GM23248 (cell line): ENCODE measurements around the gene FBXO34. TPM values are rescaled to one million over a fixed set of nuclear protein-coding genes. Genes with fewer than 3 reads are reported as not detected.

ENCODE experiments used
- DNase-seq: peaks from one replicate; pipeline ENCODE4 v3.0.0-alpha.2; 2015
- H2AFZ ChIP-seq: fragments of 200-600 bp; sonication (generic); 2 replicates; pipeline ENCODE4 v1.6.1; 2016; ENCODE audit warnings: antibody characterized with exemption
- H3F3A ChIP-seq: fragments of 200-600 bp; sonication (generic); 2 replicates; pipeline ENCODE4 v1.6.1; 2016; ENCODE audit warnings: mild to moderate bottlenecking, antibody characterized with exemption, mixed run types; ENCODE audit not compliant: insufficient read depth
- H3K27ac ChIP-seq: fragments of 200-600 bp; sonication (generic); 2 replicates; pipeline ENCODE4 v1.5.1; 2016; ENCODE audit warnings: mild to moderate bottlenecking
- H3K27me3 ChIP-seq: fragments of 200-600 bp; sonication (generic); replicated peaks from 2 replicates; pipeline ENCODE4 v1.6.1; 2016; ENCODE audit warnings: mild to moderate bottlenecking; ENCODE audit not compliant: insufficient read depth
- H3K36me3 ChIP-seq: fragments of 200-600 bp; sonication (generic); 2 replicates; pipeline ENCODE4 v1.6.1; 2016; ENCODE audit warnings: low read depth, mild to moderate bottlenecking
- H3K4me1 ChIP-seq: fragments of 200-600 bp; sonication (generic); 2 replicates; pipeline ENCODE4 v1.6.1; 2016; ENCODE audit warnings: mild to moderate bottlenecking; ENCODE audit not compliant: insufficient read depth
- H3K4me2 ChIP-seq: fragments of 200-600 bp; sonication (generic); one replicate; pipeline ENCODE4 v1.6.1; 2016; ENCODE audit warnings: mild to moderate bottlenecking; ENCODE audit not compliant: unreplicated experiment
- H3K4me3 ChIP-seq: fragments of 200-600 bp; sonication (generic); 2 replicates; pipeline ENCODE4 v1.5.1; 2016; ENCODE audit warnings: mild to moderate bottlenecking
- H3K79me2 ChIP-seq: fragments of 200-600 bp; sonication (generic); 2 replicates; pipeline ENCODE4 v1.6.1; 2016; ENCODE audit warnings: mild to moderate bottlenecking; ENCODE audit not compliant: insufficient read depth
- H3K9ac ChIP-seq: fragments of 200-600 bp; sonication (generic); 2 replicates; pipeline ENCODE4 v1.6.1; 2016; ENCODE audit warnings: mild to moderate bottlenecking
- H3K9me2 ChIP-seq: fragments of 200-600 bp; sonication (generic); 2 replicates; pipeline ENCODE4 v1.6.1; 2016; ENCODE audit warnings: mixed run types, mild to moderate bottlenecking, moderate library complexity; ENCODE audit not compliant: insufficient read depth
- H3K9me3 ChIP-seq: fragments of 200-600 bp; sonication (generic); one replicate; pipeline ENCODE4 v1.6.1; 2017; ENCODE audit warnings: low read depth
- H4K20me1 ChIP-seq: fragments of 200-600 bp; sonication (generic); 2 replicates; pipeline ENCODE4 v1.6.0; 2016; ENCODE audit not compliant: insufficient read depth
- EZH2 ChIP-seq: fragments of 200-600 bp; sonication (generic); IDR thresholded peaks from 2 replicates; pipeline ENCODE4 v1.6.1; 2018; ENCODE audit warnings: antibody characterized with exemption, mild to moderate bottlenecking; ENCODE audit not compliant: insufficient read depth, poor library complexity, severe bottlenecking
- EZH2phosphoT487 ChIP-seq: fragments of 200-600 bp; sonication (generic); IDR thresholded peaks from 2 replicates; pipeline ENCODE4 v1.6.1; 2018; ENCODE audit warnings: antibody characterized with exemption, moderate library complexity, mild to moderate bottlenecking, low read depth; ENCODE audit not compliant: insufficient read depth
- WGBS, 2 experiments: methylation state at CpG; one replicate each; pipeline ENCODE4 v1.1.6; 2015 to 2017; ENCODE audit warnings: low lambda C conversion rate in 2 of 2, low coverage in 1 of 2; ENCODE audit errors: missing lambda C conversion rate in 2 of 2; 5-methylcytosine and 5-hydroxymethylcytosine counted together
- in situ Hi-C: fragments of 300-500 bp; cut with MboI; formaldehyde crosslinking; loops from 2 replicates; pipeline ENCODE4 v1.15.0; 2020
- polyA plus RNA-seq: library from polyadenylated mRNA; unstranded; fragments of >200 nt; fragmentation: Nextera tagmentation; extraction: Ambion mirVana; gene quantifications from 2 replicates; pipeline ENCODE4 v1.2.1, GENCODE V29; 2016
- total RNA-seq: library from RNA; depleted of rRNA; stranded (reverse); fragments of >200 nt; shearing (Covaris generic); gene quantifications from 2 replicates; pipeline ENCODE4 v1.2.3, GENCODE V29; 2014

FBXO34 gene
- total and polyA plus RNA-seq, 2 experiments from 2014 or later = 10.2 to 10.5 TPM

- peak overlapping the region; percentile 54 for H3K27ac ChIP-seq
- in situ Hi-C loops = no loop called here
Observed at GRCh38 chr14:55389330-55389729, 118.1 kb downstream of the FBXO34 start.

GRCh38 chr14:55398679-55399078 is 127.5 kb downstream of the FBXO34 start:
- Histone ChIP-seq H3K79me2 (peaks cover 64% of the 10 kb centered on the region), H3K4me2 (peak overlapping the region; percentile 24), H2AFZ (no peak overlapping the region), H3K9me2 (no peaks in the 10 kb centered on the region), H3K4me3 (no peak overlapping the region), H3F3A (no peaks in the 10 kb centered on the region; the same call in 1 of the 2 replicates), H3K27ac (peak overlapping the region; percentile 54), H3K27me3 (no peaks in the 10 kb centered on the region), H3K4me1 (peaks cover 17% of the 10 kb centered on the region), H4K20me1 (no peaks in the 10 kb centered on the region), H3K9me3 (no peaks in the 10 kb centered on the region), H3K9ac (no peak overlapping the region), H3K36me3 (0 out of 2 replicates have a peak, but pooled peaks cover 7% of the 10 kb centered on the region)
- in situ Hi-C loops = no loop called here
- DNase-seq = peak; percentile 97
- TF ChIP-seq EZH2 (no peak), EZH2phosphoT487 (no peak)
- 56 to 59% methylated on average over 5 of the region's 5 CpGs for WGBS, 2 experiments

More at GRCh38 chr14:55389330-55389729, 118.1 kb downstream of the FBXO34 start:
- Histone ChIP-seq H3K9me3 (no peaks in the 10 kb centered on the region), H3K9ac (peak overlapping the region; percentile 15; the same call in 1 of the 2 replicates), H4K20me1 (no peaks in the 10 kb centered on the region), H3K79me2 (peaks cover 6% of the 10 kb centered on the region; the same call in 1 of the 2 replicates), H3K4me1 (peaks cover 19% of the 10 kb centered on the region), H3K36me3 (peaks cover 13% of the 10 kb centered on the region; the same call in 1 of the 2 replicates), H2AFZ (no peak overlapping the region), H3K27me3 (no peaks in the 10 kb centered on the region), H3K4me3 (no peak overlapping the region), H3F3A (peaks cover 23% of the 10 kb centered on the region; the same call in 1 of the 2 replicates), H3K9me2 (no peaks in the 10 kb centered on the region), H3K4me2 (peak overlapping the region; percentile 2)
- no peak for TF ChIP-seq EZH2
- no peak for TF ChIP-seq EZH2phosphoT487
- WGBS, 2 experiments = 59% methylated on average over 4 of the region's 4 CpGs
- peak; percentile 76 for DNase-seq

- peaks cover 69% of the 10 kb centered on the region for H3K79me2 ChIP-seq
- peak overlapping the region; percentile 23 for H3K4me2 ChIP-seq
- no peaks in the 10 kb centered on the region for H3K27me3 ChIP-seq
- H4K20me1 ChIP-seq = no peaks in the 10 kb centered on the region
- in situ Hi-C loops = no loop called here
- H3K9me3 ChIP-seq = no peaks in the 10 kb centered on the region
- H3K4me3 ChIP-seq = no peak overlapping the region
- 0 out of 2 replicates have a peak, but pooled peaks cover 6% of the 10 kb centered on the region for H3K36me3 ChIP-seq
- peaks cover 17% of the 10 kb centered on the region for H3K4me1 ChIP-seq
- WGBS, 2 experiments = 96 to 100% methylated on average over 1 of the region's 1 CpG
- no peak for TF ChIP-seq EZH2
- no peak for TF ChIP-seq EZH2phosphoT487
- H3F3A ChIP-seq = no peaks in the 10 kb centered on the region; the same call in 1 of the 2 replicates
- H3K27ac ChIP-seq = peak overlapping the region; percentile 54
- no peaks in the 10 kb centered on the region for H3K9me2 ChIP-seq
- H3K9ac ChIP-seq = no peak overlapping the region
- no peak overlapping the region for H2AFZ ChIP-seq
- DNase-seq = no peak
Observed at GRCh38 chr14:55399183-55399582, 128.0 kb downstream of the FBXO34 start.

- in situ Hi-C loops = no loop called here
- H3K36me3 ChIP-seq = 0 out of 2 replicates have a peak, but pooled peaks cover 4% of the 10 kb centered on the region
- H3K79me2 ChIP-seq = peaks cover 76% of the 10 kb centered on the region
- no peaks in the 10 kb centered on the region for H3K9me3 ChIP-seq
- H3F3A ChIP-seq = no peaks in the 10 kb centered on the region; the same call in 1 of the 2 replicates
- H3K4me2 ChIP-seq = no peak overlapping the region
- 54 to 83% methylated on average over 2 of the region's 2 CpGs for WGBS, 2 experiments
- no peak overlapping the region for H3K9ac ChIP-seq
- no peaks in the 10 kb centered on the region for H3K27me3 ChIP-seq
- H3K9me2 ChIP-seq = no peaks in the 10 kb centered on the region
- no peak overlapping the region for H3K4me3 ChIP-seq
- H2AFZ ChIP-seq = no peak overlapping the region
- no peak overlapping the region for H3K27ac ChIP-seq
- TF ChIP-seq EZH2 = no peak
- no peaks in the 10 kb centered on the region for H4K20me1 ChIP-seq
- H3K4me1 ChIP-seq = peaks cover 17% of the 10 kb centered on the region
- no peak for DNase-seq
Observed at GRCh38 chr14:55399852-55400251, 128.6 kb downstream of the FBXO34 start.
